ENCODE data around the gene DMBX1. TPM values are rescaled to one million over a fixed set of nuclear protein-coding genes. Genes with fewer than 3 reads are reported as not detected.

DMBX1 gene
- total RNA-seq, result not detected

GRCh38 chr1:46489638-46490405 is at the start of gene DMBX1:
Gene DMBX1 (plus strand): TSS chr1:46489836. CDS start chr1:46507011, 17,175 bp downstream.
- H3K9me3 ChIP-seq, result no peaks in the 10 kb centered on the region
- H3K4me1 ChIP-seq, result peaks cover 9 to 13% of the 10 kb centered on the region in 2 donors
- H3K27ac ChIP-seq, result no peak within 1 kb of the TSS
- no peak for TF ChIP-seq CTCF (IDR thresholded peaks at IDR 0.05)
- H3K4me3 ChIP-seq, result peak within 1 kb of the TSS; percentile 50 to 55
- intact Hi-C loops (cut with DNase I), result no loop called here
- peaks cover 29% of the 10 kb centered on the region for H3K27me3 ChIP-seq
- DNase-seq (ENCODE audit: low spot score in 2 of 2), result no peak
- no peaks in the 10 kb centered on the region for H3K36me3 ChIP-seq

GRCh38 chr1:46440478-46440877 is 49.2 kb upstream of the DMBX1 start:
- no peak for DNase-seq (ENCODE audit: low spot score in 2 of 2)
- no peak for TF ChIP-seq CTCF (IDR thresholded peaks at IDR 0.05)
- Histone ChIP-seq H3K27ac (no peak overlapping the region), H3K4me1 (no peaks in the 10 kb centered on the region), H3K36me3 (no peaks in the 10 kb centered on the region), H3K27me3 (no peaks in the 10 kb centered on the region), H3K9me3 (no peaks in the 10 kb centered on the region), H3K4me3 (no peak overlapping the region)
- intact Hi-C loops (cut with DNase I), result loop anchor here (10.0 kb wide), 1 partner anchor 284 kb away; no protein-coding TSS in a partner anchor

- no peaks in the 10 kb centered on the region for H3K27me3 ChIP-seq
- peak; percentile 65 to 93 (median 87) for TF ChIP-seq CTCF (IDR thresholded peaks at IDR 0.05)
- H3K4me3 ChIP-seq, result peak overlapping the region; percentile 20 to 50
- H3K27ac ChIP-seq, result no peak overlapping the region
- H3K9me3 ChIP-seq, result no peaks in the 10 kb centered on the region
- DNase-seq (ENCODE audit: low spot score in 2 of 2), result peak in 1 of 2 donors; percentile 88
- H3K36me3 ChIP-seq, result no peaks in the 10 kb centered on the region
- no peaks in the 10 kb centered on the region for H3K4me1 ChIP-seq
- intact Hi-C loops (cut with DNase I), result loop anchor here (10.0 kb wide), 1 partner anchor 282 kb away; no protein-coding TSS in a partner anchor
These were observed 47.1 kb upstream of the DMBX1 start for GRCh38 chr1:46442317-46443161.

- no peaks in the 10 kb centered on the region for H3K9me3 ChIP-seq
- no peaks in the 10 kb centered on the region for H3K27me3 ChIP-seq
- no peak overlapping the region for H3K27ac ChIP-seq
- no peak overlapping the region for H3K4me3 ChIP-seq
- DNase-seq (ENCODE audit: low spot score in 2 of 2), result no peak
- no peaks in the 10 kb centered on the region for H3K36me3 ChIP-seq
- peaks cover 0 to 3% of the 10 kb centered on the region in 2 donors for H3K4me1 ChIP-seq
- TF ChIP-seq CTCF (IDR thresholded peaks at IDR 0.05), result no peak
- intact Hi-C loops (cut with DNase I), result loop anchor here (10.0 kb wide), 1 partner anchor 280 kb away; no protein-coding TSS in a partner anchor
These were observed 45.2 kb upstream of the DMBX1 start for GRCh38 chr1:46444466-46444865.

GRCh38 chr1:46445773-46446256 is 43.8 kb upstream of the DMBX1 start:
- intact Hi-C loops (cut with DNase I), result loop anchor here (10.0 kb wide), 1 partner anchor 279 kb away; no protein-coding TSS in a partner anchor
- DNase-seq (ENCODE audit: low spot score in 2 of 2), result no peak
- H3K36me3 ChIP-seq, result no peaks in the 10 kb centered on the region
- H3K27ac ChIP-seq, result no peak overlapping the region
- no peaks in the 10 kb centered on the region for H3K27me3 ChIP-seq
- no peak overlapping the region for H3K4me3 ChIP-seq
- peaks cover 0 to 3% of the 10 kb centered on the region in 2 donors for H3K4me1 ChIP-seq
- H3K9me3 ChIP-seq, result no peaks in the 10 kb centered on the region
- no peak for TF ChIP-seq CTCF (IDR thresholded peaks at IDR 0.05)
